NCI-H1436 treated with DMSO at 0.1 percent for 48 hours (cell line): ENCODE measurements around the gene ZNF383.
"Not testable (repeated sequence)": the region's sequence is repeated elsewhere in the genome, so short reads cannot be mapped to it uniquely, and the experiment has no call there.

ENCODE experiments used
- DNase-seq: peaks from one replicate; lab custom pipeline; 2025; lab: John Stamatoyannopoulos, UW

ZNF383 gene

DNA sequence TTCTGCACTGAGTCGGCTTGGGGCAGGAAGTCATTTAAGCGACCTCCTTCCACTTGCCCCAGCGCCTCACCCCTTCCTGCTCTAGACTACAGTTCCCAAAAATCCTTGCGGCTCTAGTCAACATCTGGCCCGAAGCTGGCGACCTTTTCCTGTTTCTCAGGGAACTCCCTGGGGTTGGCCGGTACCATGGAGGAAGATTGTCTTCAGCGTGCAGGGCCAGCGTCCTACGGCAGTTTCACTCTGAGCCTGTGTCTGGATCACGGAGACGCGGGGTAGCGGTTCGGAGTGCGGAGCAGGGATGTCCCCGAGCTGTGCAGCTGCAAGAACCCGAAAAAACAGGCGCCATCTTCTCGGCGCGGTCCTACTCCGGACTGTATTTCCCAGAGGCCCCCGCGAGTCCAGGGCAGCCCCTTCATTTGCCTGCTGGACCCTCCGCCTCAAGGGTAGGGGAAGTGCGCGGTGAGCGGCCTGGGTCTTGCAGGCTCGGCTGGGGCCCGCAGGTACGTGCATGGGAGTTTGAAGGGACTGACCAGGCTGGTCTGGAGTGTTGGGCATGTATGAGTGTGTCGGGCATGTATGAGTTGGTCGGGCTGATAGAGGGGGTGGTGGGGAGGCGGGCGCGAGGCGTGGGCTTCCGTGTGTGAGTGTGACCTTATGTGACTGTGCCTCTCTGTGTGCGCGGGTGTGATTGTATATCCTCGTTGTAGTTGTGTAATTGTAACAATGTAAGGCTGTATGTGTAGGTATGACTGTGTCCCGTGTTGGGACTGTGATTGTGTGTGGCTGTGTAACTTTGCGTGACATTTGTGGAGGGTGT, at the start of gene ZNF383:
Gene ZNF383 (plus strand): TSS at position 440 of the 817 bp plus-strand sequence. CDS start 12,240 bp downstream, outside the sequence.
- DNase-seq, result peak; percentile 46

DNA sequence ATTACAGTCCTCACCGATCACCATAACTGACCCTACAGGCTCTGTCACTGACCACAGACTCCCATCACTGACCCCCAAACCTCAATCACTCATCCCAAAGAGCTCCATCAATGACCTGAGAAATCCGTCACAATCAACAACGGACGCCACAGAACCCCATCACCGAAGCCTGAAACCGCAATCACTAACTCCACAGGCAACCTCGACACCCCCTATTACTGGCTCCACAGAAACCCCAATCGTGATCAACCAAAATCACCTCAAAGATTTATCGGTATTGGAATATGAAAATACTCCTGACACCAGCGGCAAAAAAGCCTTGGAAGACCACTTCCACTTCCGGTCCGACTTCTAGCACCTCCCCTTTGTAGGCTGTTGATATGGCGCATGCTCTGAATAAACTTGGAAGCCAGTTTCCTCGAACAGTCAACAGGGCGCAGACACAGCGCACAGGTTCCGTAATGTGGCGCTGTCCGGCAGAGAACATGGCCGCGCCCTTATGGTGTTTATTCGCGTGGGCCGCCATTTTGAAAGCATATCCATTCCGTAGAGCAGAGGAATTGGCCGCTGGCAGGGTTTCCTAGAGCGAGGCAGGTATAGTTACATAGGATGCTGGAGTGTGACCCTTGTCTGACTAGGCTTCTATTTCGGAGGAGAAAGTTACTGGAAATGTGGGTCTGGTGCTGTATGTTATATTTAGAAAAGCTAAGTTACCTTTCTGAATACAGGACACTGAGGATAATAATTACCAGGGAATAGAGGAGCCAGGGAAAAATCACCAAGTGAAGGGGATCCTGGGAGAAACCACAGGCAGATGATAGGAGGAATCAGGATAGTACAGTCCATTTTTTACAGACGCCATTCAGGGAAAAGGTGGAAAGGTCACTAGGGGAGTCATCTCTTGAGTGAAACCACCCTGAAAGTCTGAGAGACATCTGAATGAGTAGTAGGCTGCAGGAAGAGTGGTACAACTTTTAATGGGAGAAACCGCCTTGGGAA, 45.3 kb upstream of the ZNF383 start, which contains the start of gene ZNF585A:
Gene ZNF585A (minus strand): TSS at position 328 of the 999 bp plus-strand sequence. CDS start 2,785 bp downstream, outside the sequence.
- DNase-seq, result peak; percentile 92

DNA sequence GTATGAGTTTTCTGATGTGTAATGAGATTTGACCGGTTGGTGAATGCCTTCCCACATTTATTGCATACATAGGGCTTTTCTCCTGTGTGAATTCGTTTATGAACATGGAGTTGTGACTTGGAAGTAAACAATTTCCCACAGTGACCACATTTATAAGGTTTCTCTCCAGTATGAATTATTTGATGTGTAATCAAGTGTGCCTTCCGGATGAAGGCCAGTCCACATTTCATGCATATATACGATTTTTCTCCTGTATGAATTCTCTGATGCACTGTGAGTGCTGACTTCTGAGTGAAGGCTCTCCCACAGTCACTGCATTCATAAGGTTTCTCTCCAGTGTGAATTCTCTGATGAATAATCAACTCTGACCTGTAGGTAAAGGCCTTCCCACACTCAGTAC, 31.9 kb upstream of the ZNF383 start:
- DNase-seq, result not testable (repeated sequence)

DNA sequence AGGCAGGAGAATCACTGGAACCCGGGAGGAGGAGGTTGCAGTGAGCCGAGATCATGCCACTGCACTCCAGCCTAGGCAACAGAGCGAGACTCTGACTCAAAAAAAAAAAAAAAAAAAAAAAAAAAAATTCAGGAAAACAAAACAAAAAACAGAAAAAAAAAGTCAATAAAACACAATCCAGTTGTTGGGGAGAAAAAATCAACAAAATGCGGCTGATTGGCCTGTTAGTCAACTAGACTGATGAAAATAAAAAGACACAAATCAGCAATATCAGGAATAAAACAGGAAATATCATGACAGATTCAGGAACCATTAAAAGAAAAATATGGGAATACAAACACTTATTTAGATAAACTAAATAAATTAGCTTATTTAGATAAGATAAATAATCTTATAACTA, 22.8 kb upstream of the ZNF383 start:
- DNase-seq, result not testable (repeated sequence)

DNA sequence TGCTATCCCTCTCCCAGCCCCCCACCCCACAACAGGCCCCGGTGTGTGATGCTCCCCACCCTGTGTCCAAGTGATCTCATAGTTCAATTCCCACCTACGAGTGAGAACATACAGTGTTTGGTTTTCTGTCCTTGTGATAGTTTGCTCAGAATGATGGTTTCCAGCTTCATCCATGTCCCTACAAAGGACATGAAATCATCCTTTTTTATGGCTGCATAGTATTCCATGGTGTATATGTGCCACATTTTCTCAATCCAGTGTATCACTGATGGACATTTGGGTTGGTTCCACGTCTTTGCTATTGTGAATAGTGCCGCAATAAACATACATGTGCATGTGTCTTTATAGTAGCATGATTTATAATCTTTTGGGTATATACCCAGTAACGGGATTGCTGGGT, 20.9 kb upstream of the ZNF383 start:
- DNase-seq, result not testable (repeated sequence)

DNA sequence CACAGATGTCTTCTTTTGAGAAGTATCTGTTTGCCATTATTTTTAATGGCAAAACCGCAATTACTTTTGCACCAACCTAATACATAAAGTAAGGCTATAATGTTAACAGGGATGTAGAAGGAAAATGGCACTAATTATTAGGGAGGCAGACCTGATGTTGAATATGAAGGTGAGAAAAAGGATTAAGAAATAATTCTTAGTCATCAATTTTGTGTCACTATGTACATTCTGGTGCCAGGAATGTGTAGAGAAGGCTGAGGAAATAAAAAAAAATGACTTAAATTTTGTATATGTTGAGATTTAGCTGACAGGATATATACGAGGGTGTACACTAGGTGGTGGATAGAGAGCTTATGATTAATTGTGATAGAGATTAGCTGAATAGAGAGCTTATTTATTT, 20.2 kb upstream of the ZNF383 start:
- no peak for DNase-seq

DNA sequence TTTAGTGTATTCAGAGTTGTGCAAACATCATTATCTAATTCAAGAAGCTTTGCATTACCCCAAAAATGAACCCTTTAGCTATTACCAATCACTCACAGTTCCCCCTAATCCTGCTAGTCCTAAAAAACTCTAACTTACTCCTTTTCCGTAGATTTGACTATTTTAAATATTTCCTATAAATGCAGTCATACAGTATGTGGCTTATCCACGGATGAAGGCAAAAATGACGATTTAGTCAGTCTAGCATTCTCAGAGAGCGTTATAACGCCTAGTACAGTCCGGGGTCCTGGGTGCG, 587 bp upstream of the ZNF383 start:
- DNase-seq, result no peak

DNA sequence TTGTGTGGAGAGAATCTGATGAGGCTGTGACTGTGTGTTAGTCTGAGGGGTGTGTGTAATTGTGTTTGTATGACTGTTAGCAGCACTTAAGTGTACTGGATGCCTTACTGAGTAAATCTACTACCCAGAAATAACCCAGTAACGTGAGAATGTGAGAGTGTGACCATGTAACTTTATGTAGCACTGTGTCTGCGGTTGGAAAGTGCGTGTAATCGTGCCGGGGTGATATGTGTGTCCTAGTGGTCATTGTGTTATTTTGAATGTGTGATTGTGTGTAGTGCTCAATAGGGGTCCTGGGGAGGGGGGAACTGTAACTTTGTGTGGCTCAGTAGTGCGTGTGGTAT, 550 bp downstream of the ZNF383 start:
- no peak for DNase-seq

DNA sequence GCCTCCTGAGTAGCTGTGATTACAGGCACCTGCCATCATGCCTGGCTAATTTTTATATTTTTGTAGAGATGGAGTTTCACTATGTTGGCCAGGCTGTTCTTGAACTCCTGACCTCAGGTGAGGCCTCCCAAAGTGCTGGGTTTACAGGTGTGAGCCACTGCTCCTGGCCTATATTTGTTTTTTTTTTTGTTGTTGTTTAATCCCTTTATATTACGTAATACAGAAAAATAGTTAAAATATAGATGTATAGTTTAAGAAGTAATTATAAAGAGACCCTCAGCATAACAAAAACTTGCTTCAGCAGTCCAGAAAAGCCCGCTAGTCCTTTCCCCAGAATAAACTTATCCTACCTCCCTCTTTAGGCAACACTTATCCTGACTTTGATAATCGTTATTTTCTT, 2.4 kb downstream of the ZNF383 start:
- DNase-seq, result no peak

DNA sequence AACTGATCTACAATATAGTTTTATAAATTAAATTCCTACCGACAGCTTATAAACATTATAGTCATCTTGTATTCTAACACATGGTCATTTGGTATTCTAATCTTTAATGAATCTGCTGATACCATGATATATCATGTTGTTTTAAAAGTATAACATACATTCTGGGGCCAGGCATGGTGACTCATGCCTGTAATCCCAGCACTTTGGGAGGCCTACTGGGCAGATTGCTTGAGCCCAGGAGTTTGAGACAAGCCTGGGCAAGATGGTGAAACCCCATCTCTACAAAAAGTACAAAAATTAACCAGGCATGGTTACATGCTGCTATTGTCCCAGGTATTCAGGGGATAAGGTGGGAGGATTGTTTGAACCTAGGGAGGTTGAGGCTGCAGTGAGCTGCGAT, 3.1 kb downstream of the ZNF383 start:
- no peak for DNase-seq

DNA sequence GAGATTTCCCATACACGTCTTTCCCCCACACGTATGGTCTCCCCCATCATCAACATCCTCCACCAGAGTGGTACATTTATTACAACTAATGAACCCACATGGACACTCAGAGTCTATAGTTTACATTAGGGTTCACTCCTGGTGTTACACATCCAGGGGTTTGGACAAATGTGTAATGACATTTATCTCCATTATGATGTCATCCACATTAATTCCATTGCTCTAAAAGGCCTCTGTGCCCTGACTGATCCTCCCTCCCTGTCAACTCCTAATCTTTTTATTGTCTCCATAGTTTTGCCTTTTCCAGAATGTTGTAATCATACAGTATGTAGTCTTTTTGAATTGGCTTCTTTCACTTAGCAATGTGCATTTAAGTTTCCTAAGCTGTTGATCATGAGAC, 8.2 kb downstream of the ZNF383 start:
- DNase-seq, result no peak

DNA sequence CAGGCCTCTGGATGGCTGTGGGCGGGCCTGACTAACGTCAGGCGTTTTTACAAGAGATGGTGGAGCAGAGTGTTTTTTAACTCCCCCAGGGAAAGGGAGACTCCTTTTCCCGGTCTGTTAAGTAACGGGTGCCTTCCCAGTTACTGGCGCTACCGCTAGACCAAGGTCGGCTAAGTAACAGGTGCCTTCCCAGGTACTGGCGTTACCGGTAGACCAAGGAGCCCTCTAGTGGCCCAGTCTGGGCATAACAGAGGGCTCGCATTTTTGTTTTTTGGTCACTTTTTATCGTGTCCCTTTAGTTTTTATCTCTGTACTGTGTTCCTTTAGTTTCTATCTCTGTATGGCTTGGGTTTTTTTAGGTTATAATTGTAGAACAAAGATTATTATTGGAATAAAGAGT, 10.0 kb downstream of the ZNF383 start:
- DNase-seq, result no peak

DNA sequence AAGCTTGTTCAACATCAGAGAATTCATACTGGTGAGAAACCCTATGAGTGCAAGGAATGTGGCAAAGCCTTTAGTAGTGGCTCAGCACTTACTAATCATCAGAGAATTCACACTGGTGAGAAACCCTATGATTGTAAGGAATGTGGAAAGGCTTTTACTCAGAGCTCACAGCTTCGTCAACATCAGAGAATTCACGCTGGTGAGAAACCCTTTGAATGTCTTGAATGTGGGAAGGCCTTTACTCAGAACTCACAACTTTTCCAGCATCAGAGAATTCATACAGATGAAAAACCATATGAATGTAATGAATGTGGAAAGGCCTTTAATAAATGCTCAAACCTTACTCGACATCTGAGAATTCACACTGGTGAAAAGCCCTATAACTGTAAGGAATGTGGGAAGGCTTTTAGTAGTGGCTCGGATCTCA, 25.2 kb downstream of the ZNF383 start:
- DNase-seq, result no peak

DNA sequence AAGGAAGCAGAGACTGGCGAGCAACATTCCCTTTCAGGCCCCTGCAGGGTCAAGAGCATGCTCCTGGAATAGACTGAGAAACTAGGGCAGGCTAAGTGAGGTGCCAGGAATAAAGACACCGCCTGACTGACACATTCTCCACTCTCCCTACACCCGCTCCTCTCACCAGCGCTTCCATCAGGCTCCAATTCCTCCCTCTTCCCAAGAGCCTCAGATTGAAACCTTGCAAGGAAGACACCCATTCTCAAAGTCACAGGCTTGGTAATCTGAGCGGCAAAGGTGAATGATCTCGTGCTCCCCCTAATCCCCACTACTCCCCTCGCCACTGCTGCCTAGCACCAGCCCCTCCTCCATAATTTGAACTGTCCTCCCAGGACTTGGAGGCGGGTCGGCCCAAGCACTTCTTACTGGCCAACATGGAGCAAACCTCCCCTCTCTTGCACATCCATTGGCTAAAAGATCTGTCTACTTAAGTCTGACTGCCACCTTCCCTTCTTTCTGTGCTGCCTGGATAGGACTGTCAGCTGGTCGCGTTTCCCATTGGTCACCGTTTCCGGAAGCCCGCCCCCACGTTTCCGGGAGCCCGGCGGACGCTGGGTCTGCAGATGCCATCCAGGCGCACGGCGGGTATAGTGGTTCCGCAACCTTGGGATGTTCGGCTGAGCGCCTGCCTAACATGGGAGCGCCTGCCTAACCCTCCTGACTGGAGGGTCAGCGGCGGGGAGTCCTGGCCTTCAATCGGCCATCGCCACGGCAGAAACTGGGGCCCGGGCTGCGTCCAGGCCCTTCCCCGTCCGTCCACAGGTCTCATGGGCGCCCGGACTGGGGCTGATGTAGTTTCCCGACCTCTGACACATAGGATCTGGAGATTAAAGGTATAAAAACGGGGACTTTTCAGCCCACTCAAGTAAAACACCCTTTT, 33.6 kb downstream of the ZNF383 start:
- DNase-seq, result peak; percentile 92

DNA sequence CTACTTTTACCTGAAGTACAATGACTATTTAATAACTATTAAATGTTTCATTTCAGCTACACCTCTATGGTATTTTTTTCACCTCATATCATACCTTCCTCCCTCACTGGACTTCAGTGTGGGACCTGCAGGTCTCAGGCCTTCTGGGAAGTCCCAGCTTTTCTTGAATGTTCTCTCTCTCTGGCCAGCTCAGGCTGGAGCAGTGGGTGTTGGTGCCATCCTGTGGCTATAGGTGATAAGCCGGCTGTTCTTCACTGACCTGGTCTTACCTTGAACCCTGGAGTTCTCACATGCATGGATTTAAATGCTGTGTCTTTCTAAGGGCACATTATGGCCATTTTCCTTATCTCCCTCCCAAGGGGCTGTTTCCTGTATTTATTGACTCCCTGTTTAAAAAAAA, 45.0 kb downstream of the ZNF383 start:
- DNase-seq, result not testable (repeated sequence)

DNA sequence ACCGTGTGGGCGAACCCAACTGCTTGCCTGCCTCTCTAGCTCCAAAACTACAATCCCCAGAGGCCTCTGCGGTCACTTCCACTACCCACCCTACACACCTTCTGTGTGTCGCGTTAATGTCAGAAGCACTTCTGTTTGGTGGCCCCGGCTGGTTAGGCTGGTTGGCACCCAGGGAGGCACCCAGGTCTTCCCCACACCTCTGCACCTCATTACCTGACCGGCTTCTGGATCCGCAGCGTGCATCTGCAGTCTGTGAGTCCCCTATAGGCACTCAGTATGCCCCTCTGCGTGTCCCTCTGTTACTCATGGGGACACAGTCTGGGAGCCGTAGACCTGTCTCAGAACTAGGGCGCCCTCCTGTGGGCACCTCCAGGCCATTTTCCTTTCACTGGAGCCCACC, 49.0 kb downstream of the ZNF383 start:
- DNase-seq, result not testable (repeated sequence)

DNA sequence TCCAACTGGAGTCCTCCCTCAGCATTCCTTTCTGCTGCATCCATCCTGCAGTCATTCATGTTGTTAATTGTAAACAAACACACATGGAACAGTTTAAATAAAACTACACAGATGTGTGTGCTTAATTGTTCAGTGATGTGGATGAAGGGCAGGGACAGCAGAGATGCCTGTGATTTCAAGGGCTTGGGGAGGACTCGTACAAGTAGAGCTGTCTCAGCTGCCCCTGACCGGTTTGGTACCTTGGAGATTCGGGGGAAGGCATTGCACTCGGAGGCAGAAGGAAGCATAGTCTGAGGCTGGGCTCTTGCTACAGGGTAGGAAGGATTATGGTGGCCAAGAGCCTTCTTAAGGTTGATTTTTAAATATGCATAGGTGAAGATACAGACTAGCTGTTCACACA, 49.7 kb downstream of the ZNF383 start:
- not testable (repeated sequence) for DNase-seq

DNA sequence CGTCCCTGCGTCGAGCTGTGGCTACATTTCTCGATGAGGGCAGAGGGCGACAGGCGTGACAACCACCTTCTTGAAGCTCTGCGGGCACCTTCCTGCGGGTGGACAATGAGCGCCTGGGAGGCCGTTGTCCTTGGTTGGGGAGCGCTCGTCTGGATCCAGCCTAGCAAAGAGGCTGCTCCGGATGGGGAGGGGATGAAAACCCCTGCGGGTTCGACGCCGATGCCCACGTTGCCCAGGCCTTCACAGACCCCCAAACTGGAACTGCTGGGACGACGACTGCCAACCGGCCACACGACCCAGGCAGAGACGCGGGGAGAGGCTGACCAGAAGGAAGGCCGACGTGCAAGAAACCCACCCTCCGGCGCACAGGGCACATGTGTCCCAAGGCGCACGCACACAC, 62.6 kb downstream of the ZNF383 start:
- DNase-seq, result not testable (repeated sequence)

DNA sequence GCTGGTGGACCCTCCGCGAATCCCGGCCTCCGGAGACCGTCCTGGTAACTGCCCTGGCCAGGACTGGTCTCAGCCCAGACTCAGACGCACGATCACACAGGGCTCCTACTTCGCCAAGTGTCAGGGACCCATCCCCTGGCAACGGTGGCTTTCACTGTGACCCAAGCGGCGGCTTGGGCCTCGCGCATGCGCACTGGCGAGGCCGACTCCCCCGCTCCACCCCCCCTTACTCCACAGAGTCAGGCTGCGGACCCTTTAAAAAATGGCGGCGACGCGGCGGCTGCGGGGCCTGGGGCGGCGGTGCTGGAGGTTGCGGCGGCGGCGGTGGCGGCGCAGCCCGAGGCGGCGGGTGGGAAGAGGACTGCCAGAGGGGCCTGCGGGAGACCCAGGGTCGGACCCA, 66.0 kb downstream of the ZNF383 start:
- not testable (repeated sequence) for DNase-seq

DNA sequence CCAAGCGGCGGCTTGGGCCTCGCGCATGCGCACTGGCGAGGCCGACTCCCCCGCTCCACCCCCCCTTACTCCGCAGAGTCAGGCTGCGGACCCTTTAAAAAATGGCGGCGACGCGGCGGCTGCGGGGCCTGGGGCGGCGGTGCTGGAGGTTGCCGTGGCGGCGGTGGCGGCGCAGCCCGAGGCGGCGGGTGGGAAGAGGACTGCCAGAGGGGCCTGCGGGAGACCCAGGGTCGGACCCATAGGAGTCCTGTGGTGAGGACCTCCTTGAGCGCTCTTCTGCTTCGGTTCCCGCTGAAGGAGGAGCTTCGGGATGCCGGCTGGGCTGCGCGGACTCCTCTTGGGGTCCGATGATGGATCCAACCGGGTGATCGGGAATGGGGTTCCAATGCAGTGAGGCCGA, 71.2 kb downstream of the ZNF383 start:
- not testable (repeated sequence) for DNase-seq

DNA sequence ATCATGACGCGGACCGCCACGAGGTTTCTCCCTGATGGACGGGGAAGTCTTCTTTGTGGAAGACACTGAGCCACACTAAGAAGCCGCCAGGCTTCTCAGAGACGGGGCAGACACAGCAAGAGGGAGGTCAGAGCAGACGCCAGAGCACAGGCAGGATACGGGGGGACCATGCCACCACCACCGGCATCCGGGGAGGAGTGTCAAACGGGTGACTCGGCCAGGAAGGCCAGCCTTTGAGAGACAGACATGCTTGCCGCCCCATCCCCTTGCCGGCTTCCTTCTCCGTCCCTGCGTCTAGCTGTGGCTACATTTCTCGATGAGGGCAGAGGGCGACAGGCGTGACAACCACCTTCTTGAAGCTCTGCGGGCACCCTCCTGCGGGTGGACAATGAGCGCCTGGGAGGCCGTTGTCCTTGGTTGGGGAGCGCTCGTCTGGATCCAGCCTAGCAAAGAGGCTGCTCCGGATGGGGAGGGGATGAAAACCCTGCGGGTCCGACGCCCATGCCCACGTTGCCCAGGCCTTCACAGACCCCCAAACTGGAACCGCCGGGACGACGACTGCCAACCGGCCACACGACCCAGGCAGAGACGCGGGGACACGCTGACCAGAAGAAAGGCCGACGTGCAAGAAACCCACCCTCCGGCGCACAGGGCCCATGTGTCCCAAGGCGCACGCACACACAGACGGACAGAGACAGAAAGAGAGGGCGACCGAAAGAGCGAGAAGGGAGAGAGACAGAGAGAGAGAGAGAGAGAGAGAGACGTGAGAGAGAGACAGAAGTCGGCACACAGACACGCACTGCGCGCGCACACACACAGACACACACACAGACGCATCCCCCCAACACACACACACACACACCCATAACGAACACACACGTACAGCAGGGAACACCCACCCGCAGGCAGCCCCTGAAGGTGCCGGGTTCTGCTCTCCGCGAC, 75.3 kb downstream of the ZNF383 start:
- DNase-seq, result not testable (repeated sequence)
